ENCODE measurements around the gene TRAK1.

The TRAK1 gene

DNA sequence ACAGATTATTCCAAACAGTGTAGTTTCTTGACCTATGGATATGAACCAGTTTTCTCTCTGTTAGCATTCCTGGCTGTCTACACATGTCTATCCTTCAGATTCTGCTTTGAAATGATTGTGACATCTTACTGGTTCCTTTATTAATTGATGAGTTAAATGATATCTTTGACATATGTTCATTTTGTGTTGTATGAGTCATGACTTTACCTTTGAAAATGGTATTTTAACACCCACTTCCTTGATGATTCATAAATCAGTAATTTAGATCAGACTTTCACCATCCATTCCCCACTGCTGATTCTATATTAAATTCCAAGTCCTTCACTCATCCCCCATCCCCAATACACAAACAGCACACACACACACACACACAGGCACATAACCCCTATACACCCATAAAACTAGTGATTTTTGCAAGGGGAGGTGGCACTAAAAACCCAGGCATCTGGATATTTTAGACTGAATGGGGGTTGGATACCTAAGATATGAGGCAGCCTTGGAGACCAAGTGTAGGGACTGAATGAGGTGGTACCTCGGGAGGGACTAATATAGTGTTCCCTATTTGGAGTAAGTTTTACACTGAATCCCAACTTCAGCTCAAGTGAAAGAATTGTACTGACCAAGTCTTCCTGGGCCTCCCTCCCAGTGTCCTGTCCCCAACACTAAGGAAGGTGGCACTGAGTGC is 165.1 kb downstream of the TRAK1 start:
- peak; percentile 91 for DNase-seq

DNA sequence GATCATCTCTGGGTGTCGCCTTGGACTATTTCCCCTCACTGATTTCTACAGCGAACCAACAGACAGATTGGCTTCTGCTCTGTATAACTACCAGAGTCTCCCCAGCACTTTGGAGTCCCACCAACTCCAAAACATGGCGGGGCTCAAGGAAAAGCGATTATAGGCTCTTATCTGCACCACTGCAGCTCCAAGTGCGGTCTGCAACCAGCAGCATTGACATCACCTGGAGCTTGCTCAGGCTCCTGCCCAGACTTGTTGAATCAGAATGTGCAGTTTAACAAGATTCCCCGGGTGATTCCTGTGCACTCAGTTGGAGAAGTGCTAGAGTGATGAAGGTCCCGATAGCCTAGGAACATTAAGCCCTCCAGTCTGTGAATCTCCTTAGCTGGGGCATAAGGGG is 165.8 kb downstream of the TRAK1 start:
- peak; percentile 26 for DNase-seq

DNA sequence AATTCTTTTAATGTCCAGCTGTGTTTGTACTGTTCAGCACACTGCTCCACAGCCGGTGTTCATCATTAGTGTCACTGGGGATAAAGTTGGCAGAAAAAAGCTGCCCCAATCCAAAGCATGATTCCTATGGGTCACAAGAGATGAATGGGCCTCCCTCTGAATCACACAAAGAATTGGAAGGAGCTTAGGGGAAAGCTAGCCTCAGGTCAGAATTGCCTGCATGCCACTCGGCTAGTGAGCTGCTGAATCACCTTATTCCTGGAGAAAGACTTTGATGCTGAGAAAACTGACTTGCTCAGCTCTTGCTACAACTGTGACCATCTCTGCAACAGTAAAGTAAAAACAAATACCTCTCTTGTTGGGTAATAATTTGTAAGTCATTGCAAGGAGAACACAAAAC is 171.4 kb downstream of the TRAK1 start:
- DNase-seq, result peak; percentile 73

DNA sequence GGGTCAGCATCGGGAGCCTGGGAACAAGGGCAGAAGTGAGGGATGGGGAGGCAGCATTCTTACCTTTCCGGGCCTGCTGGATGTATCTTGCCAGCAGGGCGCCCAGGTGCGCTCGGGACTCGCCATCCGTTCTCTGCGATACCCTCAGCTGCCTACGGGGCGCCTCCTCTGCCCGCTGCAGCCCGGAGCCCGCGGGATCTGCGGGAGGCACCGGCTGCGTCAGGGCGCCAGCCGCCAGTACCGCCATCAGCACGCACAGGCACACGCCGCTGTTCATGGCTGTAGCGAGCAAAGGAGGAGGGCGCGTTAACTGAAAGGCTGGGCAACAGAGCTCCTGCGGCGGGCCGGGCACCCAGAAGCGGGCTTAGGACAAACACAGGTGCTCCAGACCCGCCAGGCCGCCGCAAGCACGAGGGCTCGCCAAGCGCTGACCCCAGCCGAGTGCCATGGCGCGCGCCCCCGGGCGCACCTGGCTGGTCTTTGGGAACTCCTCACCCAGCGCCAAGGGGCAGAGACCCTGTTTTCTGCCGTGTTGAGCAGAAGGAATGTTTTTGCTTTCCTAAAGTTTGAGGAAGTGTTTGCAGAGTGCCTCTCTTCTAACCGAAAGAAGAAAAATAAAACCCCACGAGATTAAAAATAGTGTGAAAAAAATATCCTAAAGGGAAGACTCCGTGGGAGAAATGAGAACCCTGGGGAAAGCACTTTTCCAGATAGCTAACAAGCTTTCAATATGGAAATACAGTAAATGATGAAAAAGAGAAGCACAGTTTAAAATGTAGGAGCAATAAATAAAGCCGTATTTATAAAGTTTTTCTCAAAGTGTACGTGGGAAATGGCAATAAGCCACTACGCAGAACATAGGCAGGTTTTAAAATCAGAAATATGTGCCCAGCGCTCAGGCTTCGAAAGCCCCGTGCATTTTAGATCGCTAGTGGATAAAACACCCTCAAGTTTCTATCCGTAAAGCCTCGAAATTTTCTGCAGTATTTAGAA is 172.5 kb downstream of the TRAK1 start:
- DNase-seq, result no peak

DNA sequence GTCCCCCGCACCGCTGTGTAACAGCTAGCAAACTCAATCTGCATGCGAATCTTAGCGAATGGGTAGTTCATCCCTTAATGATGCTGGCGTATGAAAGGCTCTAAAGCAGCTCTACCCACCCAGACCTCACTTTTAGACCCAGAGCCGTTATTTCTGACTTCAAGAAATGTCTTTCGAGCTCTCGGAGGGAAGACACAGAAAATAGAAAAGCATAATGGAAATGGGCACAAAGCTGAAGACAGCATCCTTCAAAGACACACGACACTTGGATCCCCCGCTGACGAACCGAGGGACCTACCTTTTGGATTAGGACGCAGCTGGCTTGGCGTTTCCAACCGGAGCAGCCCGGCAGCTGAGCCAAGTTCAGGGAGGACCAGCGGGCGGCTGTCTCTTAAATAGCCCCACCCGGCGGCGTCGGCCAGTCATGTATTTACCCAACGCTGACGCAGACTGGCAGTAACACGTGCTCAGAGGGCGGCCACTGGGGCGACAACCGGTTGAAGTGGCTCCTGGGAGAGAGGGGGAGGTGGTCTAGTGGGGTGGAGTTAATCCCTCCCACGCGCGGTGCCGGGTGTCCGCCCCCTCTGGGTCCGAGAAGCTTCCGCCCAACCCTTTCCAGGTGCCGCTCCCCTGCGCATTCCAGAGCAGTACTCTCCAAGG is 173.4 kb downstream of the TRAK1 start:
- DNase-seq, result peak; percentile 5

DNA sequence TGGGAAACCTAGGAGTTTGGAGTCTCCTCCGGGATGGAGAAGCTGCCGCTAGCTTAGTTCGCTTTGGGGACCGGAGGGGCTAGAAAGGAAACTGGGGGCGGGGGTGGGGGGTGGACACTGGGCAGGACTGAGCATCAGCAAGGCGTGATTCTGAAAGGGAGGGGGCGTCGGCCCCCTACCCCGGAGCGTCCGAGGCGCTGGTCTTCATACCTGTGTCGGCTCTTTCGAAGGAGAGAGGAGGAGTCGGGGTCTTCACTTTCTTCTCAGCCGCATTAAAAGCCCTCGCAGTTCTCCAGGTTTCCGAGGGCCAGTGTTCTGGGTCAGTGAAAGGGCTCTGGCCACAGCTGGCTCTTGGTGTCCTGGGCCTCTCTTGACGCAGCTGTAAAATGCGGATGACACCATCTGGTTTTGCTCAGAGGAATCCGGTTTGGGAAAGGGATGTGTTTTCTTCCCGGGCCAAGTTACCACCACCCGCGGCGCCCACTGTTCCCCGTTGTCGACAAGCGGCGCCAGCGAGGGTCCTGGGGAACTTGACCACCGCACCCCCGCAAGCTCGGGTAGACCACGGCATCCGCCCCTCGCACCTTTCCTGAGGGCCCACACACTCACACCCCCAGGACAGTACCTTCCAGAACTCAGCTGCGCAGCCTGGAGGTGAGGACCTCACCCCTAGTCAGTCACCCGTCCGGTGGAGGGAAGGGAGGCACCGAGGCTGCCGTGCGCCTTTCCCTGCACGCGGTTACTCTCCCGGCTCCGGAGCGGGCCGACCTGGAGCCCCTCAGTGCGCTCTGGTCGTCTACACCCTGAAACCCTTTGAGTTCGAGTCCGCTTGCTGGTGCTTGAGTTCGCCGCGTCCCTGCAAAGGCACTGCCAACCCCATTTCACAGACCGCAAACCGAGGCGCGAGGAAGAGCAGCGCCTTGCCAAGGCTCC is 174.2 kb downstream of the TRAK1 start:
- DNase-seq, result no peak

DNA sequence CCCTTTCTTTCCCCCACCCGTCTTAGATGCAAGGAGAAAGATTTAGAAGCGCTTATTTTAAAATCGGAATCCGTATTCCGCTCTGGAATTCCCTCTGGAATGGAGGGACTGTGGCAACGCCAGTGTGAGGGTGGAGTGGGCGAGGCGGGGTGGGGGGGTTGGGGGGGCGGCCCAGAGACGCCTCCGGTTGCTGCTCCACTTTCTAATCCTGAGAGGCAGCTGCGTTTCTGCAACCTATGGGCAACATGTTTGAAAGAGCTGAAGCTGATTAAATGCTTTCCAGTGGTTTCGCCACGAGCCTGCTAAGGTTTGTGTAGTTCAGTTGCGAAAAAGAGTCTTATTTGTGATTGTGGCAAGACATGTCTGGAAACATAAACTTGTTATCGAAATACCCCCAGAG is 174.9 kb downstream of the TRAK1 start, which contains the start of gene CCK:
Gene CCK (minus strand): TSS at position 101 of the 400 bp plus-strand sequence. CDS start 2,555 bp downstream, outside the sequence.
- no peak for DNase-seq

DNA sequence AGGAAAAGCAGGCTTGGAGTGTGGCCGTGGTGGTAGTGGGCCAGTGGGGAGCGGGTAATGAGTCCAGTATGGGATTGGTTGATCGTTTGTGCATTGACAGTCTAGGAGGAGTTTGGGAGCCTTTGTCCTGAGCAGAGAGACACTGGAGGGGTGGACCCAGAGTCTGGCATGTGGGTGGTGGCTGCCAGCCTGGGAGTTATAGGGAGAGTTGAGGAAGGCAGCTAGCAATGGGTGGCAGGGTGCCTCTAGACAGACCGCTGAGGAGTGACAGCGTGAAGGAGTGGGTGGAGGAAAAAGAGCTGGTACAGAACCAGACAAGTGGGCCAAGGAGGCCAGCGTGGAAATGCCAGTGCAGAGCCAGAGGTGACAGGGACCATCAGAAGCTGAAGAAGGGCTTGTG is 176.7 kb downstream of the TRAK1 start:
- no peak for DNase-seq

DNA sequence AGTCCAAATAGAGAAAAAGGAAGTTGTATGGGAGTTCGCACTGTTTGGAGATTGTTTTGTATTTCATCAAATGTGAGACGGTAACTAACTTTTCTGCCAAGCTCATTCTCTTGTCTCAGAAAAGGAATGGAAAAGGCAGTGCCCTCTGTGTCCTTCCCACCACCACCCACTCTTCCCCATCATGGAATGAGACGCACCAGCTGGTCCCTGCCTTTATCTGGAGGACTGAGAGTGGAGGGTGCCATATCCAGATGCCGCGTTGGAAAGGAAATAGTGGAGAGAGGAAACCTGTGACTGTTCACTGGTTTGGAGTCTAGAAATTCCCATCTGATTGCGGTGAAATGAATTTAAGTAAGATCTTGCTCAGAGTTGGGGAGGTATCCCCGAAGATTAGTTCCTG is 178.5 kb downstream of the TRAK1 start:
- DNase-seq, result no peak

DNA sequence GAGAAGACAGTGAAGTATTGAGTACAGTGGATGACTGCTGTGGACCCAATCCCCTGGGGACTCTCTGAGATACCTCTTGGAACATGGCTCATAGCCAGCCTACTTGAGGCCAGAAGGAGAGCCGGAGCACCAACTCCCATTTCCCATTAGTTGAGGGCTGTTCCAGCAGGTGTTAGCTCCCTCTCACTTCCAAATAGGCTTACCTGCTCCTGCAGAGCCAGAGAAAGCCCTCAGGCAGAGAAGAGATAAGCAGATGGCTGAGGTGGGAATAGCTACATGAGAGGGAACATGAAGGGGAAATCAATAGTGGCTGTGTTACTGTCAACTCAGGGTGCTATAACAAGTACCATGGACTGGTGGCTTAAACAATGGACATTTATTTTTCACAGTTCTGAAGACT is 179.4 kb downstream of the TRAK1 start:
- no peak for DNase-seq

DNA sequence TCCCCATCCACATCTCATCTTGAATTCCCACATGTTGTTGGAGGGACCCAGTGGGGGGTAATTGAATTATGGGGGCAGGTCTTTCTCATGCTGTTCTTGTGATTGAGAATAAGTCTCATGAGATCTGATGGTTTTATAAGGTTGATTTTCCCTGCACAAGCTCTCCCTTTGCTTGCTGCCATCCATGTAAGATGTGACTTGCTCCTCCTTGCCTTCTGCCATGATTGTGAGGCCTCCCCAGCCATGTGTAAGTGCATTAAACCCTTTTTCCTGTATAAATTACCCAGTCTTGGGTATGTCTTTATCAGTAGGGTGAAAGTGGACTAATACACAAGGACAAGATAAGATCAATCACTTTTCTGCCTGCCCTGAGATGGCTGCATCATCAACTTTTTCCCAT is 180.6 kb downstream of the TRAK1 start:
- no peak for DNase-seq

DNA sequence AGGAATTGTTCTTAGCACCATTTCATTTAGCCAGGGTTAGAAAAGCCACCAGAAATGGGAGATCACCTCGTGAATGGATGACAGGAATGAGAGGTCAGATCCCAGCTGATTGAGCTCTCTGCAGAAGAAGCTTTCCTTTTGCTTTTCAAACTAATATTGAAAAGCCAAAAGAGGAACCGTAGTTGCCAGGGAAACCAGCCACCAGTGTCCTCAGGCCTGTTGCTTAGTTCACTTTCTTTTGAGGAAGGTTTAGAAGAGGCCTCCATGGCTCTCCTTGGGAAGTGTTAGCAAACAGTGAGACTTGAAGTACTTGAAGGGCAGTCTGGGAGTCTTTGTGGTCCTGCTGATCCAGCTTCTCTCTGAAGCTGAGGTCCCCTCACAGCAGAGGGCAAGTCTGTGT is 182.2 kb downstream of the TRAK1 start:
- no peak for DNase-seq

DNA sequence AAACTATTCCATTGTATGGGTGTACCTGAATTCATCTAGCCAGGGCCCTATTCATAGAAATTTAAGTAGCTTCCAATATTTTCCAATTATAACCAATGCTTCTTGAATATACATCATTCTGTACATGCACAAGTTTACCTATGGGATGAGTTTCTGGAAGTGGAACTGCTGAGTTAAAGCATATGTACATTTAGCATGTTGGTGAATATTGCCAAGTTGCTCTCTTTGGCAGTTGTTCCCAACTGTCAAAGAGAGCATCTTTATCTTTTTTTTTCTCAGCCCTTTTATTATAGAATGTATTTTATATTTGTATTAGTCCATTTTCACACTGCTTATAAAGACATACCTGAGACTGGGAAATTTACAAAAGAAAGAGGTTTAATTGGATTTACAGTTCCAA is 183.1 kb downstream of the TRAK1 start:
- DNase-seq, result no peak

DNA sequence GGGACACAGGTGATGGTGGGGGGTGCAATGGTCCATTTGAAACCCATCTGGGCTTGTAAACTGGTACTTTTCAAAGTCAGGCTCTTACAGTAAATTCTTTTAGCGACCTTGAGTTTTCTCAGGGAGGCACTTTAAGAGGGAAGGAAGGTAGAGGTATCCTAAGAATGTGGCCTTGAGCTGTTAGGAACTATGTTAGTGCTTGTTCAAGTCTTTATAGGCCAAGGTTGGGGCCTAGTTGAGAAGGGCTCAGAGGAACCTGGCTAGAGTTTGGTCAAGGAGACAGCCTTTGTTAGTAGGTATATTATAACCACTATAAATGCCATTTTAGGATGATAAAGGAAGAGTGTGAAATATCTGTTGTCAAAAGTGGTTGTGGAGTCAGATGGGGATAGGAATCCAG is 184.1 kb downstream of the TRAK1 start:
- no peak for DNase-seq

Measured in fibroblast of upper back skin (primary cell).